ENCODE data around the gene MFSD6. TPM values are rescaled to one million over a fixed set of nuclear protein-coding genes. Genes with fewer than 3 reads are reported as not detected.

MFSD6 gene
- polyA plus RNA-seq, 1 donor from 2014 or later: 10.4 TPM

DNA sequence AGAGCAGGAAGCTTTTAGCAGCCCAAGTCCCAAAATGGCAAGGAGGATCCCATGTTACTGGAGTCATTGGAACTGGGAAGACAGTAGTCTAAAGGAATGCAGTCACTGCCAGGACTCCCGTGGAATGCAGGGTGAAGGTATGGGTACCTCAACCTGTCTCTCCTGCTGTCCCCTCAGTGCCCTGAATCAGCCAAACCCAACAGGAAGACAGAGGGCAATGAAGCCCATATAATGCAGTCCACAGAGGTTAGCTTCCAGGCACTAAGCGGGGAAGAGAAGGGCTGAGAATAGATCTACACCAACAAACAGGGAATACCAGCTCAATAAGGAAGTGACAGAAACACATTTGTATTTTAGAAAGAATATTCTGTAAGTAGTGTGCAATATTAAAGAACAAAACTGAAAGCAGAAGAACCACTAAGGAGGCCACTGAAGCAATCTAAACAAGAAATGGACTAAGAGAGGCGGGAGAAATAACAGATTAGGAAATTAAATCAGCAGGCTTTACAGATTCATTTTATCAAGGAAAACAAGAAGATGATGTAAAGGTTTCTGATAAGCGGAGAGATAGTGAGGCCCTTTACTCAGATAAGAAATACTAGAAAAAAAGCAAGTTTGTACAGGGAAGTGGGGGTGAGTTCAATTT, 118.1 kb downstream of the MFSD6 start:
- Mint-ChIP-seq H3K27ac (peak overlapping the region in 2 of 3 donors; percentile 1 to 17), H3K36me3 (no peaks in the 10 kb centered on the region), H3K27me3 (no peaks in the 10 kb centered on the region), H3K4me3 (peak overlapping the region; percentile 3 to 49 (median 22)), H3K9me3 (no peaks in the 10 kb centered on the region), H3K4me1 (peaks cover 39 to 48% (median 47%) of the 10 kb centered on the region in 3 donors)

DNA sequence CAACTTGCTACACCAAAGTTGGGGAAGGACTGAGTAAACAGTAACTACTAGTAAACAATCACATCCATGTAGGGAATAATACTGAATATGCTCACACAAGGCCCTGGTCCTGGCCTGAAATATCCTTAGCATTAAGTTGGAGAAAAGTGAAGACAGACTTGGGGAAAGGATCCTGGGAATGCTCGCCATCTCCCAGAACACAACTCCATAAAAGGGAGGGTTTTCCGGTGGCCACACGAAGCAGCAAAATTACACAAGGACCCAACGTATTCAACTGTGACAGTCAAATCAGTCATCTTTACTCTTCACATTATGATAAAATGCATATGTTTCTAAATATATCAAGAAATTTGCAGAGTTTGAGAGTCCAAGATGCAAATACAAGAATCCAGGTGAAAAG, 119.1 kb downstream of the MFSD6 start:
- Mint-ChIP-seq H3K4me3 (peak overlapping the region in 3 of 4 donors; percentile 13 to 56 (median 48)), H3K27ac (no peak overlapping the region)

DNA sequence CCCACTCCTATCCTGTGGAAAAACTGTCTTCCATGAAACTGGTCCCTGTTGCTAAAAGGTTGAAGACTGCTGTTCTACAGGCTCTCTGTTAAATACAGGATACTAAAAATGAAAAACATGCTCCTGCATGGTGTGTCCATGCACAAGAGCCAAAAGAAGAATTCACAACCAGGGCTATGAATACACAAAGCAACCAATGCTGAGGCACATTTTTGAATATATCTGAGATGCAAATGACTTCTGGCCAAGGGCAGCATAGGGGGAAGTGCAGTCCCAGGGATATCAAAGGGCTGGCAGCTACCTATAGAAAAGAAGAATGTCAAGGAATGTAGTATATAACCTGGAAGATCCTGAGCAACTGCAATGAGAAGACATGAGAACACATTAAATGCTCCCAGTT, 119.8 kb downstream of the MFSD6 start:
- Mint-ChIP-seq H3K36me3 (no peaks in the 10 kb centered on the region), H3K27ac (no peak overlapping the region), H3K4me3 (peak overlapping the region in 3 of 4 donors; percentile 3 to 63 (median 48)), H3K27me3 (no peaks in the 10 kb centered on the region), H3K4me1 (peaks cover 48 to 56% (median 55%) of the 10 kb centered on the region in 3 donors), H3K9me3 (no peaks in the 10 kb centered on the region)

More for the DNA sequence above, 119.1 kb downstream of the MFSD6 start:
- no peaks in the 10 kb centered on the region for H3K27me3 Mint-ChIP-seq
- H3K4me1 Mint-ChIP-seq: peaks cover 42 to 49% (median 48%) of the 10 kb centered on the region in 3 donors
- H3K9me3 Mint-ChIP-seq: no peaks in the 10 kb centered on the region
- H3K36me3 Mint-ChIP-seq: no peaks in the 10 kb centered on the region

DNA sequence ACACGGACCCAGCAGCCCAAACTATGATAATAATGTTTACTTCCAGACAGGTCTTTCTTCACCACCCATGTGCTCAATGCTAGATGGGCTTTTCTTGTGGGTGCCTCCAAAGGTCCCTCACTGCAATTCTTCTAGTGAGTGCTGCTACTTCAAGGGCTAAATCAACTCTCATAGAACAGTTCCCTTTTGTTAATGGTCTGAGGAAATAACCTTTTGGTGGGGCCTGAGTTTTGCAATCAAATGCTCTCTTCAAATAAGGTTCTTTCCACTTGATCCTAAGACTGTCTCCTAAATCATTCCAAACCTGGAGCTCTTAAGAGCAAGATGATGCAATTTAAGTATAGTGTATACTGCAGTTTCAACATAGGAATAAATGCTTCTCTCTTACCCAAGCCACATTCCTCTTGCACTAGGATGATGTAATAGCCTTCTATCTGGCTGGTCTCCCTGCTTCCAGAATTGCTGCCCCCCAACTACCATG, 120.4 kb downstream of the MFSD6 start:
- Mint-ChIP-seq H3K27me3 (no peaks in the 10 kb centered on the region), H3K4me3 (peak overlapping the region in 2 of 4 donors; percentile 63 to 67), H3K4me1 (peaks cover 55 to 63% (median 61%) of the 10 kb centered on the region in 3 donors), H3K9me3 (no peaks in the 10 kb centered on the region), H3K36me3 (no peaks in the 10 kb centered on the region), H3K27ac (peak overlapping the region in 1 of 3 donors; percentile 82)

DNA sequence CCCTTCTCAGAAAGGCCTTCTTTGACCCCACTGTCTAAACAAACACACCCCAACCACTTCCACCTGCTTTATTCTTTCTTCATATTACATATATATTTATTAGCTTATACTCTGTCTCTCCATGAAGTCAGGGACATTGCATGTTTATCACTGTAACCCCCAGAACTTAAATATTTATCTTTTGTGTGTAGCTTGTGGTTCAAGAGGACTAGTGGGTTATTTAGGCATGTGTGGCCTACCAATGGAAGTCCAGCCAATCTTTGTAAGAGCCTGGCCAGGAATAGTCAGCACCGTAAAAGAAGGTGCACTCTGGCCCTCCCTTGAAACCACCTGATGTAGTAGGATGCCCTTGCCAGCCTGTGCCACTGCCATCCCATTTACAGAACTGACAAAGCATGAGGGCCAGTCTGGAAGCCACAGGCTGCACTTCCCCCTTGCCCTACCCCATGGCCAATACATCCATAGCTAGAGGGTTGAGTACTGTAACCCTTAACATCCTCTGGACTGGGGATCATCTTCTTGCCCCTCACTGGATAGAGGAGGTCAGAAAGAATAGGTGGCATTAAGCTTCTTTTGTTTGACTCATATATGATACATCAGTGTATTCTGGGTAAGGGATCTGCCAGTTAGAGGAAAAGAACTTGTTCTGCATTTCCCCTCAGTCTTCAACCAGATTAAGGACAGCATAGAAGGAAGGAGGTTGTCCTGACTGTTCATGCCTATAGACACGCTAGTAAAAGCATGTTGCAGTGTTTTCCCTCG, 121.5 kb downstream of the MFSD6 start:
- peak overlapping the region in 2 of 4 donors; percentile 12 to 13 for H3K4me3 Mint-ChIP-seq
- no peaks in the 10 kb centered on the region for H3K27me3 Mint-ChIP-seq
- peaks cover 62 to 63% (median 63%) of the 10 kb centered on the region in 3 donors for H3K4me1 Mint-ChIP-seq
- peak overlapping the region in 2 of 3 donors; percentile 19 to 87 for H3K27ac Mint-ChIP-seq
- no peaks in the 10 kb centered on the region for H3K9me3 Mint-ChIP-seq
- no peaks in the 10 kb centered on the region for H3K36me3 Mint-ChIP-seq

- H3K9me3 Mint-ChIP-seq: no peaks in the 10 kb centered on the region
- no peaks in the 10 kb centered on the region for H3K36me3 Mint-ChIP-seq
- peaks cover 60 to 63% (median 63%) of the 10 kb centered on the region in 3 donors for H3K4me1 Mint-ChIP-seq
- H3K27ac Mint-ChIP-seq: peak overlapping the region in 2 of 3 donors; percentile 19 to 87
- peak overlapping the region in 3 of 4 donors; percentile 13 to 71 (median 43) for H3K4me3 Mint-ChIP-seq
- no peaks in the 10 kb centered on the region for H3K27me3 Mint-ChIP-seq
Measured at GRCh38 chr2:190530248-190530900, 122.2 kb downstream of the MFSD6 start.

- Mint-ChIP-seq H3K9me3 (peaks cover 0 to 9% (median 0%) of the 10 kb centered on the region in 3 donors), H3K36me3 (no peaks in the 10 kb centered on the region), H3K27ac (peak overlapping the region; percentile 77 to 100 (median 98)), H3K27me3 (no peaks in the 10 kb centered on the region), H3K4me3 (peak overlapping the region; percentile 95 to 99 (median 98)), H3K4me1 (peaks cover 51 to 60% (median 60%) of the 10 kb centered on the region in 3 donors)
Measured at GRCh38 chr2:190532581-190532980, 124.4 kb downstream of the MFSD6 start.

DNA sequence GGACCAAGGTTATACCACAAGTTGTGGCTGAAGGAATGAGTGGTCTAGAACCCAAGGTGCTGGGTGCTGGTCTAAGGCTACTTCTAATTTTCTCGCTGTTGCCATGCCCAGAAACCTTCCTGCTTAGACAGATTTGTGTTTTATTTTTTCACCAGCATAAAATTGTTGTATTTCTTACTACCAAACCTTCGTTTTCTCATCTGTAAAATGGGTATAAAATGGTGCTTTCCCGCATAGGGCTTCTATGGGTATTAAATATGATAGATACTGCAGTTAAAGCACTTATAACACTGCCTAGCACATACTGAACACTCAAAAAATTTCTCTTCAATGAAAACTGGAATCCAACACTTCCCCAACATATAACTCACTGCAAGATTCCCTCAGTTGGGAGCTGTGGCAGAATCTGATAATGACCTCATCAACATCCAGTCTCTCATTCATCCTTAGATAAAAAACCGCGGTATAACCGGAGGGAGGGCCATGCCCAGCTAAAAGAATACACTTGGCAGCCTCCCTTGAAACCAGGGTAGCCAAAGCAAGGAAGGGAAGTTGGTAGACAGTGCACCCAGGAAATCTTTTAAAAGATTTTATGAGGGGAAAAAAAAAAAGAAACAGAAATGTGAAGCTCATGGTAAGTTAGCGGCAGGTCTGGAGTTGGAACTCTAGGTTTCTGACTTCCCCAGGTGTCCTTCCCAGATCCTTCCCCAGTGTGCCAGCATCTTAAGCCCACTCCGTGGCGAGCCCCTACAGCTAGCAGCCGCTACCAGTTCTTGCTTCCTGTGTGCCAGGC, 125.2 kb downstream of the MFSD6 start:
- Mint-ChIP-seq H3K4me1 (peaks cover 44 to 56% (median 53%) of the 10 kb centered on the region in 3 donors), H3K27me3 (no peaks in the 10 kb centered on the region), H3K4me3 (peak overlapping the region; percentile 95 to 99 (median 98)), H3K36me3 (no peaks in the 10 kb centered on the region), H3K27ac (peak overlapping the region; percentile 98 to 100 (median 100)), H3K9me3 (peaks cover 0 to 9% (median 0%) of the 10 kb centered on the region in 3 donors)

DNA sequence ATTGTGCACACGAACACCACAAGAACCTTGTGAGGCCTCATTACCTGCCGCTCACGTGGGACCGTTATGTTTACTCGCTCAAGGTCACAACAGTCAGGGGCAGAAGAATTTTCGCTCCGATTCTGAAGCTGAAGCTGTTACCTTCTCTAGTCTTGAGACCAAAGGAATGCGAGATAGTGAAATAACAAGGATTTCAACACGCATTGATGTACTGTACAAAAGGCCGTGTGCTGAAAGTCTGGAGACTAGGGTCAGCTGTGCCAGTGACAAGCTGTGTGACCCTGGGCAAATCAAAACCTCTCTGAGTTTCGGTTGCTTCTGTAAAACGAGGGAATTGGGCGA, 125.8 kb downstream of the MFSD6 start:
- no peaks in the 10 kb centered on the region for H3K27me3 Mint-ChIP-seq
- H3K4me3 Mint-ChIP-seq: peak overlapping the region; percentile 95 to 99 (median 98)
- H3K36me3 Mint-ChIP-seq: no peaks in the 10 kb centered on the region
- peak overlapping the region; percentile 98 to 100 (median 100) for H3K27ac Mint-ChIP-seq
- H3K4me1 Mint-ChIP-seq: peaks cover 39 to 55% (median 47%) of the 10 kb centered on the region in 3 donors
- peaks cover 0 to 14% (median 0%) of the 10 kb centered on the region in 3 donors for H3K9me3 Mint-ChIP-seq

DNA sequence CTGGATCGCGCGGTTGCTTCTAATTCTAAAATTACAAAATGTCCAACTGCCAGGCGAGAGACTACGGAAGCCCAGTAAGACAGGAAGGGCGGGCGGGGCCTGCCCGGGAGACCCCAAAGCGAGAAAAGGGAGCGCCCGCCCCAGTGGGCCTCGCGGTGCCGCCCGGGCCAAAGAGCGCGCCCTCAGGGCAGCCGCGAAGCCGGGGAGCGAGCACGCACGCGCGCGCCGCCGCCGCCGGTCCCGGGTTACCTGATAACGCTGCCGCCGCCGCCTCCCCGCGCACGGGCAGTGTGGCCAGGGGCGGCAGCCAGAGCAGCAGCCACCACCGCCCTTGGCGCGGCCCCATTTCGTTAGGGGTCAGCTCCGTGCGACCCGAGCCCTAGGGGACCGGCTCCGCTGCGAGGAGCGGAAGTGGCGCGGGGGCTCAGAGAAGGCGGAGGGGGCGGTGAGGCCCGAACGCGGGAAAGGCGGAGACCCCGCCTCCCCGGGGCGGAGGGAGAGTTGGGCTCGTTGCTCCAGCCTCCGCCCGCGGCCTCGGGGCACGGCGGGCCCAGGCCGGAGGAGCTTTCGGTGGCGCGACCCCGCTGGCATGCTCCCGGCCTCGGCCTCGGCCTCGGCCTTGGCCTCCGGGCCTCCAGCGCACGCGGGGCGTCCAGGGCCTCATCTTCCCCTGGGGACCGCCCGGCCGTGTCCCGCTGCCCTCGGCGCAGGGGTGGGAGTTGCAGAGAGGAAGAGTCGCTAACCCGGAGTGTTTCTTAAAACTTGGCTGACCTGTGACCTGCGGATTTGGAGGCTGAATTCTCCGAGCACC, 126.4 kb downstream of the MFSD6 start, which contains the start of gene NEMP2:
TSS of gene NEMP2 (minus strand) at position 413 of the 811 bp plus-strand sequence. CDS start at position 346, 67 bp downstream.
- Mint-ChIP-seq H3K9me3 (peaks cover 0 to 19% (median 0%) of the 10 kb centered on the region in 3 donors), H3K36me3 (no peaks in the 10 kb centered on the region), H3K4me1 (peaks cover 35 to 52% (median 43%) of the 10 kb centered on the region in 3 donors), H3K27me3 (no peaks in the 10 kb centered on the region), H3K4me3 (peak within 1 kb of the TSS; percentile 95 to 99 (median 98)), H3K27ac (peak within 1 kb of the TSS; percentile 98 to 100 (median 100))

- Mint-ChIP-seq H3K27ac (peak overlapping the region; percentile 96 to 98 (median 98)), H3K27me3 (no peaks in the 10 kb centered on the region), H3K4me1 (peaks cover 30 to 50% (median 38%) of the 10 kb centered on the region in 3 donors), H3K36me3 (peaks cover 2% of the 10 kb centered on the region), H3K9me3 (peaks cover 2 to 24% (median 2%) of the 10 kb centered on the region in 3 donors), H3K4me3 (peak overlapping the region; percentile 95 to 99 (median 98))
Measured at GRCh38 chr2:190535121-190535439, 126.9 kb downstream of the MFSD6 start.

DNA sequence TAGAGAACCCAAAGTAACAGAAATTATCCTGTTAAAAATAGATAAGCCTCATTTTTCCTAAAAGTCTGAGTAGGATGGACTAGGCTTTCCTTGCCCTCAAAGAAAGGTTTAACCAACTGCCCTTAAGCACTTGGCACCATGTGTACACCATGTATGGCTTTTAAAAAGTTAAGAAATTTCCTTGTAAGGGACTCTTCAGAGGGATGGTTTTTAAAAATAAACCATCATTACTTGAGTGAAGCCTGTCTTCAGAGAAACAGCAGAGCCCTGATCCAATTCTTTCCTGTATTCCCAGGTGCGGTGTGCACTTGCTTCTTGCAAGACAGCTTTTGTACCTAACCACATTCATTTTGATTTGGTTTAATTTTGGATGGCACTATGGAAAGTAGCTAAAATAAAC, 127.4 kb downstream of the MFSD6 start:
- Mint-ChIP-seq H3K27me3 (no peaks in the 10 kb centered on the region), H3K36me3 (peaks cover 2% of the 10 kb centered on the region), H3K27ac (peak overlapping the region; percentile 55 to 98 (median 85)), H3K4me3 (peak overlapping the region; percentile 2 to 99 (median 80)), H3K9me3 (peaks cover 2 to 28% (median 2%) of the 10 kb centered on the region in 3 donors), H3K4me1 (peaks cover 25 to 45% (median 33%) of the 10 kb centered on the region in 3 donors)

- H3K27ac Mint-ChIP-seq: peak overlapping the region; percentile 76 to 84 (median 78)
- H3K4me3 Mint-ChIP-seq: peak overlapping the region in 1 of 4 donors; percentile 76
- H3K36me3 Mint-ChIP-seq: peaks cover 9% of the 10 kb centered on the region
- peaks cover 18 to 36% (median 24%) of the 10 kb centered on the region in 3 donors for H3K4me1 Mint-ChIP-seq
- peaks cover 6 to 41% (median 15%) of the 10 kb centered on the region in 3 donors for H3K9me3 Mint-ChIP-seq
- H3K27me3 Mint-ChIP-seq: no peaks in the 10 kb centered on the region
Measured at GRCh38 chr2:190537765-190538164, 129.6 kb downstream of the MFSD6 start.

All from IgD-negative memory B cell (primary cell).